CD8-positive, alpha-beta memory T cell (primary cell): ENCODE results near the gene C11orf42. TPM values are rescaled to one million over a fixed set of nuclear protein-coding genes. Genes with fewer than 3 reads are reported as not detected.
A peak's percentile ranks its signal among the peaks of the same experiment; 100 is the strongest.

Experiments
- CTCF ChIA-PET: fragments of 350-600 bp; sonication (Branson Sonifier 250); formaldehyde crosslinking; loops from one replicate; lab custom pipeline; 2021; ENCODE audit warnings: antibody characterized with exemption; lab: Charles Lee
- POLR2A ChIA-PET: fragments of 350-600 bp; sonication (Branson Sonifier 250); formaldehyde crosslinking; loops from one replicate; lab custom pipeline; 2021; ENCODE audit warnings: antibody characterized with exemption; lab: Charles Lee
- DNase-seq, 5 donors: peaks; one replicate each; pipeline versions ENCODE4 v3.0.0 to v3.0.0-alpha.2; 2020 to 2022; ENCODE audit warnings: mixed read lengths in 1 of 5
- H3K27ac ChIP-seq: one replicate; pipeline ENCODE4 v1.7.0; 2013; ENCODE audit warnings: low read depth, mild to moderate bottlenecking, low read length, moderate library complexity
- H3K27me3 ChIP-seq: 2 replicates; pipeline ENCODE4 v1.7.0; 2013; ENCODE audit warnings: low read length, mild to moderate bottlenecking; ENCODE audit not compliant: insufficient read depth, poor library complexity, severe bottlenecking
- H3K36me3 ChIP-seq: 2 replicates; pipeline ENCODE4 v1.7.0; 2013; ENCODE audit warnings: mild to moderate bottlenecking, low read length, moderate library complexity; ENCODE audit not compliant: insufficient read depth
- H3K4me1 ChIP-seq: 2 replicates; pipeline ENCODE4 v1.7.0; 2013; ENCODE audit warnings: mild to moderate bottlenecking, low read length, moderate library complexity; ENCODE audit not compliant: insufficient read depth
- H3K4me3 ChIP-seq: 2 replicates; pipeline ENCODE4 v1.7.0; 2013; ENCODE audit warnings: mild to moderate bottlenecking, low read length
- H3K9me3 ChIP-seq: 2 replicates; pipeline ENCODE4 v1.7.0; 2013; ENCODE audit warnings: mild to moderate bottlenecking, low read length
- H3K27ac Mint-ChIP-seq, 8 donors: one replicate each; pipeline ENCODE4 v1.8.0; 2020 to 2021; ENCODE audit warnings: mixed read lengths in 8 of 8, mild to moderate bottlenecking in 6 of 8, inconsistent platforms in 3 of 8, moderate library complexity in 3 of 8
- H3K27me3 Mint-ChIP-seq, 2 donors: one replicate each; pipeline ENCODE4 v1.8.0; 2020 to 2021; ENCODE audit warnings: mixed read lengths in 2 of 2, mild to moderate bottlenecking in 1 of 2, moderate library complexity in 1 of 2
- H3K36me3 Mint-ChIP-seq, 3 donors: one replicate each; pipeline ENCODE4 v1.8.0; 2020 to 2021; ENCODE audit warnings: mixed read lengths in 3 of 3, inconsistent platforms in 1 of 3, mild to moderate bottlenecking in 1 of 3
- H3K4me1 Mint-ChIP-seq, 3 donors: one replicate each; pipeline ENCODE4 v1.8.0; 2020 to 2021; ENCODE audit warnings: mixed read lengths in 3 of 3, inconsistent platforms in 1 of 3, mild to moderate bottlenecking in 1 of 3
- H3K4me3 Mint-ChIP-seq, 7 donors: one replicate each; pipeline ENCODE4 v1.8.0; 2020 to 2021; ENCODE audit warnings: mixed read lengths in 7 of 7, mild to moderate bottlenecking in 6 of 7, moderate library complexity in 4 of 7, inconsistent platforms in 2 of 7
- H3K9me3 Mint-ChIP-seq, 5 donors: one replicate each; pipeline ENCODE4 v1.8.0; 2020 to 2022; ENCODE audit warnings: mixed read lengths in 5 of 5, mild to moderate bottlenecking in 3 of 5, moderate library complexity in 2 of 5, inconsistent platforms in 1 of 5
- polyA plus RNA-seq: library from polyadenylated mRNA; unstranded; fragments of 300-500 nt; fragmentation: Illumina TruSeq; gene quantifications from one replicate; pipeline ENCODE4 v1.2.3, GENCODE V29; 2021
- total RNA-seq, 2 experiments: library from RNA; stranded (reverse); gene quantifications; one replicate each; pipeline ENCODE4 v1.2.3, GENCODE V29; 2021

The C11orf42 gene
- total and polyA plus RNA-seq, 3 experiments from 2014 or later, result not detected

- no peak overlapping the region for H3K4me3 ChIP-seq
- POLR2A ChIA-PET, result no interaction called here
- H3K36me3 ChIP-seq, result no peaks in the 10 kb centered on the region
- no peaks in the 10 kb centered on the region for H3K27me3 ChIP-seq
- H3K4me1 ChIP-seq, result peaks cover 13% of the 10 kb centered on the region
- H3K27me3 Mint-ChIP-seq, result no peaks in the 10 kb centered on the region
- no peak overlapping the region for H3K27ac ChIP-seq
- peaks cover 0 to 2% (median 0%) of the 10 kb centered on the region in 3 donors for H3K36me3 Mint-ChIP-seq
- no peak for DNase-seq
- H3K9me3 ChIP-seq, result no peaks in the 10 kb centered on the region
- peaks cover 32 to 44% (median 43%) of the 10 kb centered on the region in 3 donors for H3K4me1 Mint-ChIP-seq
- H3K9me3 Mint-ChIP-seq, result no peaks in the 10 kb centered on the region
- peak overlapping the region in 3 of 8 donors; percentile 28 to 59 (median 30) for H3K27ac Mint-ChIP-seq
- CTCF ChIA-PET, result no interaction called here
- H3K4me3 Mint-ChIP-seq, result no peak overlapping the region
These were observed 7.7 kb upstream of the C11orf42 start for GRCh38 chr11:6197466-6198200.

DNA sequence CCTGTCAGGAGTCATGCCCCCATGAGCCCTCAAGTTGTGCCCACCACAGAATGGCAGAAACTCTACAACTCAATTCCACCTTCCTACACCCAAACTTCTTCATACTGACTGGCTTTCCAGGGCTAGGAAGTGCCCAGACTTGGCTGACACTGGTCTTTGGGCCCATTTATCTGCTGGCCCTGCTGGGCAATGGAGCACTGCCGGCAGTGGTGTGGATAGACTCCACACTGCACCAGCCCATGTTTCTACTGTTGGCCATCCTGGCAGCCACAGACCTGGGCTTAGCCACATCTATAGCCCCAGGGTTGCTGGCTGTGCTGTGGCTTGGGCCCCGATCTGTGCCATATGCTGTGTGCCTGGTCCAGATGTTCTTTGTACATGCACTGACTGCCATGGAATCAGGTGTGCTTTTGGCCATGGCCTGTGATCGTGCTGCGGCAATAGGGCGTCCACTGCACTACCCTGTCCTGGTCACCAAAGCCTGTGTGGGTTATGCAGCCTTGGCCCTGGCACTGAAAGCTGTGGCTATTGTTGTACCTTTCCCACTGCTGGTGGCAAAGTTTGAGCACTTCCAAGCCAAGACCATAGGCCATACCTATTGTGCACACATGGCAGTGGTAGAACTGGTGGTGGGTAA is 6.1 kb upstream of the C11orf42 start, which contains the start of gene OR52W1:
OR52W1 (plus strand) TSS at position 51 of the 637 bp plus-strand sequence; CDS start at position 51, 0 bp downstream.
- H3K4me3 ChIP-seq, result no peak within 1 kb of the TSS
- H3K27ac Mint-ChIP-seq, result peak within 1 kb of the TSS in 6 of 8 donors; percentile 7 to 89 (median 42)
- no peaks in the 10 kb centered on the region for H3K27me3 ChIP-seq
- DNase-seq, result no peak
- H3K27me3 Mint-ChIP-seq, result no peaks in the 10 kb centered on the region
- ChIA-PET POLR2A (no interaction called here), CTCF (no interaction called here)
- H3K27ac ChIP-seq, result no peak within 1 kb of the TSS
- peaks cover 0 to 2% (median 0%) of the 10 kb centered on the region in 3 donors for H3K36me3 Mint-ChIP-seq
- H3K4me3 Mint-ChIP-seq, result peak within 1 kb of the TSS in 1 of 7 donors; percentile 5
- H3K36me3 ChIP-seq, result no peaks in the 10 kb centered on the region
- H3K9me3 ChIP-seq, result no peaks in the 10 kb centered on the region
- peaks cover 47 to 60% (median 59%) of the 10 kb centered on the region in 3 donors for H3K4me1 Mint-ChIP-seq
- H3K4me1 ChIP-seq, result peaks cover 29% of the 10 kb centered on the region
- no peaks in the 10 kb centered on the region for H3K9me3 Mint-ChIP-seq

DNA sequence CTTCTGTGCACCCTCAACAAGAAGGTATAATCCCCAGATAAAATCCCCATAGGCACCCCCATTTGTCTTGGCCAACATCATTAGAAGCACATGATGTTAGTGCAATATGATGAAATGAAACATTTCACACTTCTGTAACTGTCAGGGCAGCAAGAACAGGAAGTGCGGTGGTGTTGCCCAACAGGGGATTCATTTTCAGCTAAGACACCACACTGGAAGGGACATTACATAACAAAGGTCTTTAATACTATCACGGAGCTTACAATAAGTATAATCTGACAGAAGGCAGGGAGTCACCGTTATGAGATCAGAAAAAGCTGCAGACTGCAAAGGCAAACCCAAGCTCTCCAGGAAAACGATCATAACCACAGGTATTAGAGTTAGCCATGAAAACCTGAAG is 4.4 kb upstream of the C11orf42 start:
- Histone ChIP-seq H3K27me3 (no peaks in the 10 kb centered on the region), H3K9me3 (no peaks in the 10 kb centered on the region), H3K4me1 (peaks cover 31% of the 10 kb centered on the region), H3K36me3 (no peaks in the 10 kb centered on the region), H3K27ac (peak overlapping the region; percentile 34), H3K4me3 (no peak overlapping the region)
- H3K27ac Mint-ChIP-seq, result peak overlapping the region; percentile 47 to 93 (median 80)
- ChIA-PET POLR2A (no interaction called here), CTCF (no interaction called here)
- DNase-seq, result peak in 1 of 5 donors; percentile 22
- no peaks in the 10 kb centered on the region for H3K9me3 Mint-ChIP-seq
- H3K27me3 Mint-ChIP-seq, result no peaks in the 10 kb centered on the region
- peak overlapping the region in 6 of 7 donors; percentile 32 to 89 (median 59) for H3K4me3 Mint-ChIP-seq
- H3K36me3 Mint-ChIP-seq, result peaks cover 0 to 10% (median 0%) of the 10 kb centered on the region in 3 donors
- peaks cover 51 to 69% (median 64%) of the 10 kb centered on the region in 3 donors for H3K4me1 Mint-ChIP-seq

DNA sequence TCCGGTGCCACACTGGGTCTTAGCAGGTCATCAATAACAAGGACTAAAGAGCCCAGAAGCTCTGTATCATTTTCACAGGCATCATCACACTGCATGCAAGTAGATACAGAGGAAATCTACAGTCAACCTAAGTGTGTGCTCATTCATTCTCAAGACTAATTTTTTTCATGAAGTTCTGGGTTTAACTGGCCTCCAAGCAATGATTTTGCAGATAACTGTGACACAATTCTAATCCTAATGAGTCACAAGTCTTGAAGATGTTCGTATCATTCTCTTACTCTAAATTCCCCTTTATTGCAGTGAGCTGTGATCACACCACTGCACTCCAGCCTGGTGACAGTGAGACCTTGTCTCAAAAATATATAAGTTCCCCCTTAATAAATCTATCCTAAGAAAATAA is 3.9 kb upstream of the C11orf42 start:
- no peak overlapping the region for H3K4me3 ChIP-seq
- peak overlapping the region in 5 of 7 donors; percentile 32 to 89 (median 48) for H3K4me3 Mint-ChIP-seq
- CTCF ChIA-PET, result no interaction called here
- H3K36me3 ChIP-seq, result no peaks in the 10 kb centered on the region
- peak overlapping the region in 7 of 8 donors; percentile 47 to 93 (median 79) for H3K27ac Mint-ChIP-seq
- POLR2A ChIA-PET, result no interaction called here
- H3K27ac ChIP-seq, result peak overlapping the region; percentile 34
- H3K4me1 ChIP-seq, result peaks cover 31% of the 10 kb centered on the region
- no peaks in the 10 kb centered on the region for H3K9me3 ChIP-seq
- H3K36me3 Mint-ChIP-seq, result peaks cover 0 to 14% (median 0%) of the 10 kb centered on the region in 3 donors
- no peak for DNase-seq
- H3K27me3 ChIP-seq, result no peaks in the 10 kb centered on the region
- H3K27me3 Mint-ChIP-seq, result no peaks in the 10 kb centered on the region
- peaks cover 46 to 64% (median 59%) of the 10 kb centered on the region in 3 donors for H3K4me1 Mint-ChIP-seq
- no peaks in the 10 kb centered on the region for H3K9me3 Mint-ChIP-seq

DNA sequence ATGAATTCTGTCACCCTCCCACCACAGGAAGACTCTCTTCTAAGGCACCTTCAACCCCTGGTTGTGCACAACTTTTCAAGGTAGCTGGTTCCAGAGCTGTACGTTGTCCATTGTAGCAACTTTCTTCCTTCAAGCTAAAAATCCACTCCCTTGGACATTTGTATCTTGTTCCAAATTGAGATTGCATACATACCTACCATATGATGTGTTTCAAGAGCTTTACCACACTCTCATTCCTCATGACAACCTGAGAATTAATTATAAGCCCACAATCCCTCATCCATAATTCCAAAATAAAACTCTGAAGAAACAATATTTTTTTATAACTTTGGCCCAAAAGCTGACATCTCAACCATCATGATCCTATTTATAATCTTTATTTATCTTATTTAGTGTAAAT is 3.3 kb upstream of the C11orf42 start:
- H3K9me3 ChIP-seq, result no peaks in the 10 kb centered on the region
- no peak overlapping the region for H3K27ac ChIP-seq
- CTCF ChIA-PET, result no interaction called here
- H3K4me3 ChIP-seq, result no peak overlapping the region
- H3K36me3 Mint-ChIP-seq, result peaks cover 0 to 19% (median 3%) of the 10 kb centered on the region in 3 donors
- no peaks in the 10 kb centered on the region for H3K27me3 Mint-ChIP-seq
- no peaks in the 10 kb centered on the region for H3K27me3 ChIP-seq
- no peak for DNase-seq
- H3K27ac Mint-ChIP-seq, result peak overlapping the region; percentile 2 to 93 (median 46)
- peaks cover 43 to 58% (median 53%) of the 10 kb centered on the region in 3 donors for H3K4me1 Mint-ChIP-seq
- H3K9me3 Mint-ChIP-seq, result no peaks in the 10 kb centered on the region
- peaks cover 31% of the 10 kb centered on the region for H3K4me1 ChIP-seq
- POLR2A ChIA-PET, result no interaction called here
- no peaks in the 10 kb centered on the region for H3K36me3 ChIP-seq
- H3K4me3 Mint-ChIP-seq, result peak overlapping the region in 4 of 7 donors; percentile 10 to 30 (median 26)

DNA sequence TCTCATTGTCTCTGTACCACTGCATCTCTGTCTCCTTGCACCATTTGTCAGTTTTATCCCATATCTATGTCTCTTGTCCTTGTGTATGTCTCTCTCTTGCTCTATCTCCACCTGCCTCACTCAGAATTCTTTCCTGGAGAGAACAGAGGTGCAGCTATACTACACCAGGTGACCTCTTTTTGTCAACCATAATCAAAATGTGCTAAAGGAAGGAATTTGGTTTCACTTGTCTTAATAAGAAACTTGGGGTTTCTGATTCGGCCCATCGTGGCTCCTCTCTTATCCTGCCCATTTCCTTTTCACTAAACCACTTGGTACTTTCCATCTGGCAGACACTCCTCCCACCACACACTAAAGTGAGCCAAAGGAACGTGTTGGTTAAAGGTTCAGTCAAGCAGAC is 2.0 kb upstream of the C11orf42 start:
- H3K9me3 ChIP-seq, result no peaks in the 10 kb centered on the region
- ChIA-PET POLR2A (no interaction called here), CTCF (no interaction called here)
- no peaks in the 10 kb centered on the region for H3K9me3 Mint-ChIP-seq
- H3K4me3 ChIP-seq, result no peak overlapping the region
- H3K4me3 Mint-ChIP-seq, result peak overlapping the region in 6 of 7 donors; percentile 3 to 59 (median 36)
- H3K36me3 ChIP-seq, result no peaks in the 10 kb centered on the region
- H3K27ac Mint-ChIP-seq, result peak overlapping the region; percentile 27 to 96 (median 80)
- no peaks in the 10 kb centered on the region for H3K27me3 ChIP-seq
- peaks cover 31% of the 10 kb centered on the region for H3K4me1 ChIP-seq
- peaks cover 0 to 31% (median 5%) of the 10 kb centered on the region in 3 donors for H3K36me3 Mint-ChIP-seq
- no peaks in the 10 kb centered on the region for H3K27me3 Mint-ChIP-seq
- no peak overlapping the region for H3K27ac ChIP-seq
- H3K4me1 Mint-ChIP-seq, result peaks cover 40 to 51% (median 45%) of the 10 kb centered on the region in 3 donors
- peak in 2 of 5 donors; percentile 10 to 15 for DNase-seq

DNA sequence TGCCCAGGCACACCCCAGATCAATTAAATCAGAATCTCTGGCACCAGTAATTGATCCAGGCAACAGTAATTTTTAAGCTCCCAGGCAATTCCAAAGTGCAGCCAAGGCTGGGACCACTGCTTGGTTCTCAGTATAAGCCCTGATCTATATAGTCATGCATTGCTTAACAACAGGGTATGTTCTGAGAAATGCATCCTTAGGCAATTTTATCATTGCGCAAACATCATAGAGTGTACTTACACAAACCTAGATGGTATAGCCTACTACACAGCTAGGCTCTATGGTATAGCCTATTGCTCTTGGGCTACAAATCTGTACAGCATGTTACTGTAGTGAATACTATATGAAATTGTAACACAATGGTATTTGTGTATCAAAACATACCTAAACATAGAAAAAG is 651 bp upstream of the C11orf42 start:
- Histone ChIP-seq H3K36me3 (no peaks in the 10 kb centered on the region), H3K27me3 (no peaks in the 10 kb centered on the region), H3K27ac (no peak overlapping the region), H3K4me3 (no peak overlapping the region), H3K4me1 (peaks cover 31% of the 10 kb centered on the region), H3K9me3 (no peaks in the 10 kb centered on the region)
- Mint-ChIP-seq H3K9me3 (no peaks in the 10 kb centered on the region), H3K4me1 (peaks cover 40 to 51% (median 45%) of the 10 kb centered on the region in 3 donors), H3K27me3 (no peaks in the 10 kb centered on the region), H3K27ac (peak overlapping the region in 2 of 8 donors; percentile 73 to 88), H3K36me3 (peaks cover 0 to 42% (median 9%) of the 10 kb centered on the region in 3 donors), H3K4me3 (no peak overlapping the region)
- DNase-seq, result no peak
- ChIA-PET POLR2A (no interaction called here), CTCF (no interaction called here)
